K562 (cell line): ENCODE results near the gene NEURL2. TPM values are rescaled to one million over a fixed set of nuclear protein-coding genes. Genes with fewer than 3 reads are reported as not detected.

Source experiments
- PHB2 ChIP-seq: fragments of 450-650 bp; IDR thresholded peaks from 2 replicates; pipeline ENCODE4 v1.6.1; 2017; ENCODE audit warnings: low read depth
- RBM17 ChIP-seq: fragments of 200-400 bp; formaldehyde crosslinking; IDR thresholded peaks from 2 replicates; pipeline ENCODE4 v1.6.1; 2017; ENCODE audit warnings: low read depth, mild to moderate bottlenecking, low read length, borderline replicate concordance
- RUNX1 ChIP-seq: sonication (generic); IDR thresholded peaks from 2 replicates; pipeline ENCODE4 v1.6.1; 2016; ENCODE audit warnings: antibody characterized with exemption, low read depth
- TFAM ChIP-seq: fragments of 250-450 bp; sonication (Bioruptor Pico); conservative IDR thresholded peaks from 2 replicates; pipeline ENCODE4 v1.5.0; 2021; ENCODE audit warnings: mild to moderate bottlenecking, moderate library complexity
- THRAP3 ChIP-seq: fragments of 450-650 bp; IDR thresholded peaks from 2 replicates; pipeline ENCODE4 v1.6.1; 2016; ENCODE audit warnings: mild to moderate bottlenecking, inconsistent platforms, borderline replicate concordance
- polyA plus RNA-seq, 8 experiments: library from polyadenylated mRNA; depleted of rRNA in 4 of 8; stranded (reverse) in 5 of 8; unstranded in 3 of 8; fragments of >200 nt; fragmentation: Nextera tagmentation in 2 of 8; fragmentation: Illumina TruSeq in 1 of 8; extraction: Ambion mirVana in 2 of 8; extraction: Trizol in 1 of 8; gene quantifications; 2 replicates each; pipeline versions ENCODE4 v1.2.1 to v1.2.3, GENCODE V29; 2011 to 2014; ENCODE audit warnings: inconsistent platforms in 1 of 8, missing spikeins in 1 of 8
- total RNA-seq, 7 experiments: library from RNA; depleted of rRNA in 6 of 7; stranded (reverse); fragments of >200 nt in 6 of 7; fragmentation: Illumina TruSeq in 2 of 7; extraction: Trizol in 2 of 7; gene quantifications; 2 replicates each; pipeline versions ENCODE4 v1.2.1 to v1.2.3, GENCODE V29; 2011 to 2021; ENCODE audit warnings: low replicate concordance in 1 of 7
- TF ChIP-seq, protein P1 (sequence below): sonication (generic); formaldehyde crosslinking; IDR thresholded peaks from 2 replicates; pipeline ENCODE4 v1.8.0; 2022; ENCODE audit warnings: mild to moderate bottlenecking, low read depth, missing genetic modification reagents
- TF ChIP-seq, protein P2 (sequence below), 2 experiments: IDR thresholded peaks in 1 of 2; conservative IDR thresholded peaks in 1 of 2; 2 replicates each; pipeline ENCODE4 v1.6.1; 2016; ENCODE audit warnings: low read depth in 2 of 2, mild to moderate bottlenecking in 1 of 2, missing compliant biosample characterization in 1 of 2, missing genetic modification characterization in 1 of 2, moderate library complexity in 1 of 2
- TF ChIP-seq, protein P3 (sequence below), 2 experiments: fragments of 450-650 bp in 1 of 2; sonication (generic) in 1 of 2; formaldehyde crosslinking in 1 of 2; IDR thresholded peaks; 2 replicates each; pipeline versions ENCODE4 v1.7.1 to v1.9.0; 2016 to 2022; ENCODE audit warnings: inconsistent platforms in 1 of 2, mild to moderate bottlenecking in 1 of 2, missing genetic modification reagents in 1 of 2
- TF ChIP-seq, protein P4 (sequence below): sonication (generic); formaldehyde crosslinking; IDR thresholded peaks from 2 replicates; pipeline ENCODE4 v1.8.0; 2022; ENCODE audit warnings: mild to moderate bottlenecking, missing genetic modification reagents, borderline replicate concordance

NEURL2 gene
- total and polyA plus RNA-seq, 9 of the 15 experiments (the other 6 are each of a cell fraction or from before 2014, with no cell fraction given): 0.22 to 1.9 (median 0.50) TPM; not detected in 1

DNA sequence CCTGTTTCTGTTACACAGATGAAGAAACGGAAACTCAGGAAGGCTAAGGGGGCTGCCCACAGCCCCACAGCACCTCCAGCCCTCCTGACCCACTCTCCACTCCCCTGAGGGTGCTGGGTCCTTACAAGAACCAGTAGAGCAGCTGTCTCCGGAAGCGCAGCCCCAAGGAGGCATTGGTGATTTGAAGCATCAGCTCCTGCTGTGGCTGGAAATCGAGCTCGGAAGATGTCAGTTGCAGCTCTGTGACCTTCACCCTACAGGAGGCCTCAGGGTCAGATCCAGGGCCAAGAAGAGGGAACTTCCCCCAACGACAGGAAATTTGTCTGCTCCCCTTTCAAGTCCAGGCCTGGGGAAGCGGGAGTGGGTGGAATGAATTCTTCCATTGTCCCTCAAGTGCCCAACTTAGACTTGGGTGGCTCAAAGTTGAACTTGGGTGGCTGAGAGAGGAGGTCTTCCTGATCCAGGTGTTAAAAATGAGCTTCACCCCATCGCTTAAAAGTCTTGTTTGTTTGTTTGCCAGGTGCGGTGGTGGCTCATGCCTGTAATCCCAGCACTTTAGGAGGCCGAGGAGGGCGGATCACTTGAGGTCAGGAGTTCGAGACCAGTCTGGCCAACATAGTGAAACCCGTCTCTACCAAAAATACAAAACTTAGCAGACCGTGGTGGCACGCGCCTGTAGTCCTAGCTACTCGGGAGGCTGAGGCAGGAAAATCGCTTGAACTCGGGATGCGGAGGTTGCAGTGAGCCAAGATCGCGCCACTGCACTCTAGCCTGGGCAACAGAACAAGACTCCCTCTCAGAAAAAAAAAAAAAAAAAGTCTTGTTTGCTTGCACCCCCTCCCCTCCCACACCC lies 19.0 kb upstream of the NEURL2 start (continued):
- TF ChIP-seq, protein P1, sequence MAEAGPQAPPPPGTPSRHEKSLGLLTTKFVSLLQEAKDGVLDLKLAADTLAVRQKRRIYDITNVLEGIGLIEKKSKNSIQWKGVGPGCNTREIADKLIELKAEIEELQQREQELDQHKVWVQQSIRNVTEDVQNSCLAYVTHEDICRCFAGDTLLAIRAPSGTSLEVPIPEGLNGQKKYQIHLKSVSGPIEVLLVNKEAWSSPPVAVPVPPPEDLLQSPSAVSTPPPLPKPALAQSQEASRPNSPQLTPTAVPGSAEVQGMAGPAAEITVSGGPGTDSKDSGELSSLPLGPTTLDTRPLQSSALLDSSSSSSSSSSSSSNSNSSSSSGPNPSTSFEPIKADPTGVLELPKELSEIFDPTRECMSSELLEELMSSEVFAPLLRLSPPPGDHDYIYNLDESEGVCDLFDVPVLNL (CRISPR knock-in tag): no peak
- no peak for TF ChIP-seq RUNX1
- TF ChIP-seq, protein P2, sequence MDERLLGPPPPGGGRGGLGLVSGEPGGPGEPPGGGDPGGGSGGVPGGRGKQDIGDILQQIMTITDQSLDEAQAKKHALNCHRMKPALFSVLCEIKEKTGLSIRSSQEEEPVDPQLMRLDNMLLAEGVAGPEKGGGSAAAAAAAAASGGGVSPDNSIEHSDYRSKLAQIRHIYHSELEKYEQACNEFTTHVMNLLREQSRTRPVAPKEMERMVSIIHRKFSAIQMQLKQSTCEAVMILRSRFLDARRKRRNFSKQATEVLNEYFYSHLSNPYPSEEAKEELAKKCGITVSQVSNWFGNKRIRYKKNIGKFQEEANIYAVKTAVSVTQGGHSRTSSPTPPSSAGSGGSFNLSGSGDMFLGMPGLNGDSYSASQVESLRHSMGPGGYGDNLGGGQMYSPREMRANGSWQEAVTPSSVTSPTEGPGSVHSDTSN (CRISPR knock-in tag; IDR thresholded peaks at IDR 0.05; ENCODE audit: low read depth): no peak
- TF ChIP-seq, protein P2 (tag; conservative IDR thresholded peaks at IDR 0.05; ENCODE audit: low read depth): no peak
- TF ChIP-seq, protein P3, sequence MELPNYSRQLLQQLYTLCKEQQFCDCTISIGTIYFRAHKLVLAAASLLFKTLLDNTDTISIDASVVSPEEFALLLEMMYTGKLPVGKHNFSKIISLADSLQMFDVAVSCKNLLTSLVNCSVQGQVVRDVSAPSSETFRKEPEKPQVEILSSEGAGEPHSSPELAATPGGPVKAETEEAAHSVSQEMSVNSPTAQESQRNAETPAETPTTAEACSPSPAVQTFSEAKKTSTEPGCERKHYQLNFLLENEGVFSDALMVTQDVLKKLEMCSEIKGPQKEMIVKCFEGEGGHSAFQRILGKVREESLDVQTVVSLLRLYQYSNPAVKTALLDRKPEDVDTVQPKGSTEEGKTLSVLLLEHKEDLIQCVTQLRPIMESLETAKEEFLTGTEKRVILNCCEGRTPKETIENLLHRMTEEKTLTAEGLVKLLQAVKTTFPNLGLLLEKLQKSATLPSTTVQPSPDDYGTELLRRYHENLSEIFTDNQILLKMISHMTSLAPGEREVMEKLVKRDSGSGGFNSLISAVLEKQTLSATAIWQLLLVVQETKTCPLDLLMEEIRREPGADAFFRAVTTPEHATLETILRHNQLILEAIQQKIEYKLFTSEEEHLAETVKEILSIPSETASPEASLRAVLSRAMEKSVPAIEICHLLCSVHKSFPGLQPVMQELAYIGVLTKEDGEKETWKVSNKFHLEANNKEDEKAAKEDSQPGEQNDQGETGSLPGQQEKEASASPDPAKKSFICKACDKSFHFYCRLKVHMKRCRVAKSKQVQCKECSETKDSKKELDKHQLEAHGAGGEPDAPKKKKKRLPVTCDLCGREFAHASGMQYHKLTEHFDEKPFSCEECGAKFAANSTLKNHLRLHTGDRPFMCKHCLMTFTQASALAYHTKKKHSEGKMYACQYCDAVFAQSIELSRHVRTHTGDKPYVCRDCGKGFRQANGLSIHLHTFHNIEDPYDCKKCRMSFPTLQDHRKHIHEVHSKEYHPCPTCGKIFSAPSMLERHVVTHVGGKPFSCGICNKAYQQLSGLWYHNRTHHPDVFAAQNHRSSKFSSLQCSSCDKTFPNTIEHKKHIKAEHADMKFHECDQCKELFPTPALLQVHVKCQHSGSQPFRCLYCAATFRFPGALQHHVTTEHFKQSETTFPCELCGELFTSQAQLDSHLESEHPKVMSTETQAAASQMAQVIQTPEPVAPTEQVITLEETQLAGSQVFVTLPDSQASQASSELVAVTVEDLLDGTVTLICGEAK (IDR thresholded peaks at IDR 0.05): no peak; the same call in 1 of the 2 replicates
- TF ChIP-seq, protein P3 (CRISPR knock-in tag; IDR thresholded peaks at IDR 0.05): no peak
- no peak for TF ChIP-seq TFAM
- TF ChIP-seq PHB2: no peak
- TF ChIP-seq RBM17: no peak
- no peak for TF ChIP-seq THRAP3
- TF ChIP-seq, protein P4, sequence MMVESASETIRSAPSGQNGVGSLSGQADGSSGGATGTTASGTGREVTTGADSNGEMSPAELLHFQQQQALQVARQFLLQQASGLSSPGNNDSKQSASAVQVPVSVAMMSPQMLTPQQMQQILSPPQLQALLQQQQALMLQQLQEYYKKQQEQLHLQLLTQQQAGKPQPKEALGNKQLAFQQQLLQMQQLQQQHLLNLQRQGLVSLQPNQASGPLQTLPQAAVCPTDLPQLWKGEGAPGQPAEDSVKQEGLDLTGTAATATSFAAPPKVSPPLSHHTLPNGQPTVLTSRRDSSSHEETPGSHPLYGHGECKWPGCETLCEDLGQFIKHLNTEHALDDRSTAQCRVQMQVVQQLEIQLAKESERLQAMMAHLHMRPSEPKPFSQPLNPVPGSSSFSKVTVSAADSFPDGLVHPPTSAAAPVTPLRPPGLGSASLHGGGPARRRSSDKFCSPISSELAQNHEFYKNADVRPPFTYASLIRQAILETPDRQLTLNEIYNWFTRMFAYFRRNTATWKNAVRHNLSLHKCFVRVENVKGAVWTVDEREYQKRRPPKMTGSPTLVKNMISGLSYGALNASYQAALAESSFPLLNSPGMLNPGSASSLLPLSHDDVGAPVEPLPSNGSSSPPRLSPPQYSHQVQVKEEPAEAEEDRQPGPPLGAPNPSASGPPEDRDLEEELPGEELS (CRISPR knock-in tag): no peak
